ENCODE data around the gene FCAMR. TPM values are rescaled to one million over a fixed set of nuclear protein-coding genes. Genes with fewer than 3 reads are reported as not detected.

FCAMR gene
- total RNA-seq, 8 experiments from 2014 or later = 0.31 to 1.9 (median 0.46) TPM; not detected in 3

- no peak for ATAC-seq (replicated peaks in 6 of 8)
- no peaks in the 10 kb centered on the region for H3K4me1 ChIP-seq (replicated peaks in 1 of 2)
- H3K4me3 ChIP-seq = no peak overlapping the region
- in situ Hi-C loops (cut with MboI; ENCODE audit: low pct_unique_long_range_greater_than_20kb in 2 of 9, low sequenced_read_pairs in 9 of 9, unreplicated experiment in 9 of 9) = loop anchor here in 7 of 9 experiments (25.0 kb wide), 4 partner anchors 185 to 435 kb away; partner anchors contain the start of genes DYRK3 (in 2 of the 7) and EIF2D (in 2 of the 7)
- WGBS, 10 experiments = 40 to 60% methylated on average over 1 of the region's 1 CpG; no CpG with 5 or more reads in 8 of the 10 experiments
- H3K27ac ChIP-seq = no peak overlapping the region
Measured at GRCh38 chr1:206922524-206922923, 47.7 kb downstream of the FCAMR start.

GRCh38 chr1:206921772-206922265 lies 48.4 kb downstream of the FCAMR start, which contains the start of gene FCMR:
Gene FCMR (minus strand): TSS chr1:206921941. CDS start chr1:206921854, 87 bp downstream.
- no peaks in the 10 kb centered on the region for H3K4me1 ChIP-seq (replicated peaks in 1 of 2)
- H3K27ac ChIP-seq = no peak within 1 kb of the TSS
- no peak for ATAC-seq (replicated peaks in 6 of 8)
- no peak within 1 kb of the TSS for H3K4me3 ChIP-seq
- in situ Hi-C loops (cut with MboI; ENCODE audit: low pct_unique_long_range_greater_than_20kb in 2 of 9, low sequenced_read_pairs in 9 of 9, unreplicated experiment in 9 of 9) = loop anchor here in 7 of 9 experiments (25.0 kb wide), 4 partner anchors 185 to 435 kb away; partner anchors contain the start of genes DYRK3 (in 2 of the 7) and EIF2D (in 2 of the 7)
- 10 to 76% (median 61%) methylated on average over 2 to 7 of the region's 7 CpGs; no CpG with 5 or more reads in 1 of the 10 experiments for WGBS, 10 experiments

GRCh38 chr1:206918076-206918475 lies 52.2 kb downstream of the FCAMR start:
- in situ Hi-C loops (cut with MboI; ENCODE audit: low pct_unique_long_range_greater_than_20kb in 2 of 9, low sequenced_read_pairs in 9 of 9, unreplicated experiment in 9 of 9) = loop anchor here in 8 of 9 experiments (10.0 to 25.0 kb wide), 6 partner anchors 113 to 431 kb away; partner anchors contain the start of genes DYRK3 (in 2 of the 8) and EIF2D (in 2 of the 8)
- H3K4me1 ChIP-seq (replicated peaks in 1 of 2) = no peaks in the 10 kb centered on the region
- 0 to 100% (median 72%) methylated on average over 1 to 3 of the region's 3 CpGs; no CpG with 5 or more reads in 4 of the 10 experiments for WGBS, 10 experiments
- ATAC-seq (replicated peaks in 6 of 8) = no peak
- no peak overlapping the region for H3K4me3 ChIP-seq
- H3K27ac ChIP-seq = no peak overlapping the region

- H3K4me3 ChIP-seq = no peak overlapping the region
- H3K27ac ChIP-seq = no peak overlapping the region
- in situ Hi-C loops (cut with MboI; ENCODE audit: low pct_unique_long_range_greater_than_20kb in 2 of 9, low sequenced_read_pairs in 9 of 9, unreplicated experiment in 9 of 9) = loop anchor here in 8 of 9 experiments (10.0 to 25.0 kb wide), 6 partner anchors 111 to 429 kb away; partner anchors contain the start of genes DYRK3 (in 2 of the 8) and EIF2D (in 2 of the 8)
- 0 to 84% (median 70%) methylated on average over 1 to 6 of the region's 8 CpGs; no CpG with 5 or more reads in 1 of the 10 experiments for WGBS, 10 experiments
- H3K4me1 ChIP-seq (replicated peaks in 1 of 2) = no peaks in the 10 kb centered on the region
- no peak for ATAC-seq (replicated peaks in 6 of 8)
Measured at GRCh38 chr1:206916000-206916709, 54.1 kb downstream of the FCAMR start.

GRCh38 chr1:206915030-206915735 lies 55.1 kb downstream of the FCAMR start:
- in situ Hi-C loops (cut with MboI; ENCODE audit: low pct_unique_long_range_greater_than_20kb in 2 of 9, low sequenced_read_pairs in 9 of 9, unreplicated experiment in 9 of 9) = loop anchor here in 8 of 9 experiments (10.0 to 25.0 kb wide), 6 partner anchors 110 to 428 kb away; partner anchors contain the start of genes DYRK3 (in 2 of the 8) and EIF2D (in 2 of the 8)
- WGBS, 10 experiments = 20 to 84% (median 74%) methylated on average over 1 to 15 of the region's 15 CpGs
- Histone ChIP-seq H3K4me3 (no peak overlapping the region), H3K27ac (no peak overlapping the region), H3K4me1 (replicated peaks in 1 of 2) (no peaks in the 10 kb centered on the region)
- peak in 4 of 8 experiments; percentile 30 to 85 (median 66) for ATAC-seq (replicated peaks in 6 of 8)

GRCh38 chr1:206913766-206914537 lies 56.3 kb downstream of the FCAMR start:
- Histone ChIP-seq H3K27ac (no peak overlapping the region), H3K4me3 (no peak overlapping the region), H3K4me1 (replicated peaks in 1 of 2) (no peaks in the 10 kb centered on the region)
- in situ Hi-C loops (cut with MboI; ENCODE audit: low pct_unique_long_range_greater_than_20kb in 2 of 9, low sequenced_read_pairs in 9 of 9, unreplicated experiment in 9 of 9) = loop anchor here in 8 of 9 experiments (10.0 to 25.0 kb wide), 6 partner anchors 109 to 427 kb away; partner anchors contain the start of genes DYRK3 (in 2 of the 8) and EIF2D (in 2 of the 8)
- no peak for ATAC-seq (replicated peaks in 6 of 8)
- 36 to 94% (median 81%) methylated on average over 3 to 10 of the region's 12 CpGs; no CpG with 5 or more reads in 1 of the 10 experiments for WGBS, 10 experiments

GRCh38 chr1:206912445-206913095 lies 57.7 kb downstream of the FCAMR start:
- Histone ChIP-seq H3K27ac (no peak overlapping the region), H3K4me3 (no peak overlapping the region), H3K4me1 (replicated peaks in 1 of 2) (no peaks in the 10 kb centered on the region)
- WGBS, 10 experiments = 4 to 100% (median 21%) methylated on average over 1 to 7 of the region's 7 CpGs; no CpG with 5 or more reads in 2 of the 10 experiments
- ATAC-seq (replicated peaks in 6 of 8) = peak; percentile 28 to 71 (median 49)
- in situ Hi-C loops (cut with MboI; ENCODE audit: low pct_unique_long_range_greater_than_20kb in 2 of 9, low sequenced_read_pairs in 9 of 9, unreplicated experiment in 9 of 9) = loop anchor here in 8 of 9 experiments (10.0 to 25.0 kb wide), 6 partner anchors 108 to 425 kb away; partner anchors contain the start of genes DYRK3 (in 2 of the 8) and EIF2D (in 2 of the 8)

GRCh38 chr1:206911064-206911663 lies 59.1 kb downstream of the FCAMR start:
- in situ Hi-C loops (cut with MboI; ENCODE audit: low pct_unique_long_range_greater_than_20kb in 2 of 9, low sequenced_read_pairs in 9 of 9, unreplicated experiment in 9 of 9) = loop anchor here in 8 of 9 experiments (10.0 to 25.0 kb wide), 6 partner anchors 106 to 424 kb away; partner anchors contain the start of genes DYRK3 (in 2 of the 8) and EIF2D (in 2 of the 8)
- ATAC-seq (replicated peaks in 6 of 8) = peak in 3 of 8 experiments; percentile 11 to 20 (median 20)
- H3K4me3 ChIP-seq = no peak overlapping the region
- H3K4me1 ChIP-seq (replicated peaks in 1 of 2) = no peaks in the 10 kb centered on the region
- H3K27ac ChIP-seq = no peak overlapping the region
- WGBS, 10 experiments = 0 to 17% (median 8%) methylated on average over 1 of the region's 1 CpG; no CpG with 5 or more reads in 3 of the 10 experiments

- in situ Hi-C loops (cut with MboI; ENCODE audit: low pct_unique_long_range_greater_than_20kb in 2 of 9, low sequenced_read_pairs in 9 of 9, unreplicated experiment in 9 of 9) = loop anchor here in 8 of 9 experiments (10.0 to 25.0 kb wide), 6 partner anchors 105 to 423 kb away; partner anchors contain the start of genes DYRK3 (in 2 of the 8) and EIF2D (in 2 of the 8)
- no peaks in the 10 kb centered on the region for H3K4me1 ChIP-seq (replicated peaks in 1 of 2)
- 7 to 60% (median 23%) methylated on average over 1 to 7 of the region's 14 CpGs; no CpG with 5 or more reads in 4 of the 10 experiments for WGBS, 10 experiments
- H3K27ac ChIP-seq = no peak overlapping the region
- peak overlapping the region; percentile 37 to 52 (median 39) for H3K4me3 ChIP-seq
- no peak for ATAC-seq (replicated peaks in 6 of 8)
Measured at GRCh38 chr1:206909883-206910318, 60.4 kb downstream of the FCAMR start.

GRCh38 chr1:206909161-206909882 lies 60.9 kb downstream of the FCAMR start:
- WGBS, 10 experiments = 0 to 33% (median 8%) methylated on average over 2 to 18 of the region's 69 CpGs; no CpG with 5 or more reads in 6 of the 10 experiments
- Histone ChIP-seq H3K4me1 (replicated peaks in 1 of 2) (no peaks in the 10 kb centered on the region), H3K4me3 (peak overlapping the region; percentile 37 to 52 (median 39)), H3K27ac (no peak overlapping the region)
- in situ Hi-C loops (cut with MboI; ENCODE audit: low pct_unique_long_range_greater_than_20kb in 2 of 9, low sequenced_read_pairs in 9 of 9, unreplicated experiment in 9 of 9) = loop anchor here in 7 of 9 experiments (25.0 kb wide), 4 partner anchors 172 to 422 kb away; partner anchors contain the start of genes DYRK3 (in 2 of the 7) and EIF2D (in 2 of the 7)
- ATAC-seq (replicated peaks in 6 of 8) = peak; percentile 63 to 89 (median 82)
